Fibroblast of lung (primary cell): ENCODE measurements around the gene KIAA1143.

Source experiments
- CTCF ChIP-seq, 2 donors: IDR thresholded peaks in 1 of 2; conservative IDR thresholded peaks in 1 of 2; 1 replicate in 1 of 2; 2 replicates in 1 of 2; pipeline ENCODE4 v1.5.1; 2011 to 2012; ENCODE audit warnings: low read length in 2 of 2, control low read depth in 1 of 2, inconsistent platforms in 1 of 2, low read depth in 1 of 2, mild to moderate bottlenecking in 1 of 2
- EZH2 ChIP-seq: IDR thresholded peaks from 2 replicates; pipeline ENCODE4 v1.5.1; 2012; ENCODE audit warnings: low read length, control low read depth, mild to moderate bottlenecking; ENCODE audit errors: missing control alignments

GRCh38 chr3:44803298-44803697, 41.9 kb upstream of the KIAA1143 start:
- TF ChIP-seq CTCF (conservative IDR thresholded peaks at IDR 0.05 in 1 of 2, IDR thresholded peaks at IDR 0.05 in 1 of 2; ENCODE audit: low read depth in 1 of 2, low read length in 2 of 2) = no peak
- no peak for TF ChIP-seq EZH2
